Small intestine (tissue), 7 donors: ENCODE data around the gene LDB2. TPM values are rescaled to one million over a fixed set of nuclear protein-coding genes. Genes with fewer than 3 reads are reported as not detected.

Experiments
- DNase-seq, 2 donors: peaks; one replicate each; pipeline versions ENCODE4 v3.0.0 to v3.0.0-alpha.2; 2013
- FAIRE-seq: peaks from 2 replicates; lab custom pipeline; 2012; peaks lifted over from hg19 to GRCh38; lab: Jason Lieb, UNC
- H3K27ac ChIP-seq, 3 donors: one replicate each; pipeline ENCODE4 v1.5.1; 2013; ENCODE audit warnings: low read length in 2 of 3, mild to moderate bottlenecking in 2 of 3, control low read depth in 1 of 3, inconsistent platforms in 1 of 3, low read depth in 1 of 3, moderate library complexity in 1 of 3
- H3K27me3 ChIP-seq, 3 donors: one replicate each; pipeline ENCODE4 v1.6.1; 2013; ENCODE audit warnings: low read length in 3 of 3, inconsistent platforms in 1 of 3; ENCODE audit not compliant: control insufficient read depth in 3 of 3, insufficient read depth in 3 of 3
- H3K36me3 ChIP-seq, 3 donors: one replicate each; pipeline ENCODE4 v1.6.1; 2013; ENCODE audit warnings: low read length in 3 of 3, inconsistent platforms in 1 of 3, low read depth in 1 of 3, mild to moderate bottlenecking in 1 of 3, moderate library complexity in 1 of 3; ENCODE audit not compliant: control insufficient read depth in 3 of 3, insufficient read depth in 2 of 3
- H3K4me1 ChIP-seq, 3 donors: one replicate each; pipeline ENCODE4 v1.6.1; 2013; ENCODE audit warnings: low read length in 2 of 3, inconsistent platforms in 1 of 3, low read depth in 1 of 3, mild to moderate bottlenecking in 1 of 3, moderate library complexity in 1 of 3; ENCODE audit not compliant: control insufficient read depth in 3 of 3, insufficient read depth in 2 of 3
- H3K4me3 ChIP-seq, 3 donors: one replicate each; pipeline ENCODE4 v1.5.1; 2013; ENCODE audit warnings: low read length in 3 of 3, control low read depth in 1 of 3, inconsistent platforms in 1 of 3, low read depth in 1 of 3, mild to moderate bottlenecking in 1 of 3, moderate library complexity in 1 of 3
- H3K9me3 ChIP-seq, 2 donors: one replicate each; pipeline ENCODE4 v1.6.1; 2013; ENCODE audit warnings: low read depth in 1 of 2, low read length in 1 of 2; ENCODE audit not compliant: control insufficient read depth in 2 of 2, insufficient read depth in 1 of 2
- WGBS, 3 donors: extraction: QIAGEN DNeasy Blood & Tissue Kit; methylation state at CpG; one replicate each; pipeline ENCODE4 v1.1.7; 2013; 5-methylcytosine and 5-hydroxymethylcytosine counted together
- polyA plus RNA-seq, 4 donors: library from polyadenylated mRNA; stranded (reverse) in 3 of 4; unstranded in 1 of 4; fragments of 200-250 nt in 3 of 4; fragments of 120-200 nt in 1 of 4; gene quantifications; one replicate each; pipeline versions ENCODE4 v1.2.1 to v1.2.3, GENCODE V29; 2013
- donor health status: healthy with polysubstance abuse.
- donor health status: control.
- donor health status: control.
- donor health status: Bipolar disorder and iron deficiency.
- donor health status: healthy.

The LDB2 gene
- polyA plus RNA-seq, 4 donors, result 1.1 to 19.2 (median 6.6) TPM

GRCh38 chr4:16583764-16584163 lies 314.7 kb downstream of the LDB2 start:
- DNase-seq, result no peak
- no peak overlapping the region for H3K4me3 ChIP-seq
- H3K27me3 ChIP-seq, result no peaks in the 10 kb centered on the region
- H3K36me3 ChIP-seq, result peaks cover 0 to 2% (median 0%) of the 10 kb centered on the region in 3 donors
- H3K27ac ChIP-seq, result no peak overlapping the region
- no peaks in the 10 kb centered on the region for H3K4me1 ChIP-seq
- H3K9me3 ChIP-seq, result no peaks in the 10 kb centered on the region
- 85 to 92% (median 90%) methylated on average over 8 of the region's 8 CpGs for WGBS, 3 donors
- FAIRE-seq, result no peak

DNA sequence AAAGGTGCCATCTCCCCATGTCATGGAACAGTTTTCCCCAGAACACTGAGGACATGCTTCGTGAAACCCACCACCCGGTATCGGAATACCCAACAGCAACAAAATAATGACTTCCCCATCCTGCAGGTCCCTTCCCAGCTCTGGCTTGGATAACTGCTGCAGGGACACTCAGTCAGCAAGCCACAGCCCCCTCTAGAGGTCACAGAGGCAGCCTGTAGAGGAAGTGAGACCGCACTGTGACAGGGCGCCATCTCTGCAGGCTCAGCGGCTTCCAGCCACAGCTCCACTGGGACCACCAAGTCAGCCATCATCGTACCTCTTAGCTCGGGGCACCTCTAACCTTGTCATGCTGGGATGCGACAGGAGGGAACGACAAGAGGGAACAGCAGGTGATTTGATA lies 315.9 kb downstream of the LDB2 start:
- Histone ChIP-seq H3K27ac (no peak overlapping the region), H3K4me1 (no peaks in the 10 kb centered on the region), H3K36me3 (peaks cover 0 to 2% (median 0%) of the 10 kb centered on the region in 3 donors), H3K4me3 (no peak overlapping the region), H3K27me3 (no peaks in the 10 kb centered on the region), H3K9me3 (no peaks in the 10 kb centered on the region)
- no peak for FAIRE-seq
- DNase-seq, result no peak
- whole genome bisulfite sequencing, 3 donors, result 93 to 95% (median 93%) methylated on average over 10 of the region's 10 CpGs

DNA sequence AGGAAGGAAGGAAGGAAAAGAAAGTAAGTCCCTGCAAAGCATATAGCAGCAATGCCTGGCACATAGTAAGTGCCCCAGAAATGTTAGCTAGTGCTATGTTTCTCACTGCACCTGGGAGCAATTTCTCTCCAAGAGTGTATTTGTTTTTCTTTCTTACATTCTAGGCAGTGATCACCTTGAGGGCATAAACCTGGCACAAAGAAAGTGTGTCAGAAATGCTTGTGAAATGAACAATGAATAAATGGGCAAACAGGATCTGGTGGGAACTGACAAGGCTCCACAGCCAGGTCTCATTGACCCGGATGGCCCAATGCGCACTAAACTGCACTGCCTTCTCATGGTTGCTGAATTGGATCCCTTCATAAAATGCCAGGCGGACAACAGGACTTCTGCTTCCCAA lies 316.4 kb downstream of the LDB2 start:
- Histone ChIP-seq H3K36me3 (peaks cover 0 to 2% (median 0%) of the 10 kb centered on the region in 3 donors), H3K9me3 (no peaks in the 10 kb centered on the region), H3K27ac (no peak overlapping the region), H3K27me3 (no peaks in the 10 kb centered on the region), H3K4me3 (no peak overlapping the region), H3K4me1 (no peaks in the 10 kb centered on the region)
- DNase-seq (no peak), FAIRE-seq (no peak)
- 85 to 97% (median 94%) methylated on average over 3 of the region's 3 CpGs for WGBS, 3 donors

DNA sequence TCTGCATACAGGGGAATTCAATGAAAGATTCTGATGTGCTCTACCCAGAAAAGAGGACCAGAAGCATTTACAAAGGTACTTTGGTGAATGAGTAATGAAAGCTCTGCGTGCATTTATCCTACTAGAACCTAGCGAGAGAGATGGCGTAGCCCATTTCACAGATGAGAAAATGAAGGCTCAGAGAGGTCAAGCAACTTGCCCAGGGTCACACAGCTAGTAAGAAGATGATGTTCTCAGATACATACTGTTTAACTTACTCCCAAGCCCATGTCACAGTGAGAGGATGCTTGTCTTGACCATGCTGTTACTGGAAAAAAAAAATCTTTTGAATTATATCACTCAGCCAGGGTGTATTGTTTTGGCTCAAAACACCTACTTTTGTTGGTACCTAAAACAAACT lies 317.3 kb downstream of the LDB2 start:
- 66 to 95% (median 91%) methylated on average over 3 of the region's 3 CpGs for WGBS, 3 donors
- Histone ChIP-seq H3K27ac (no peak overlapping the region), H3K36me3 (peaks cover 0 to 2% (median 0%) of the 10 kb centered on the region in 3 donors), H3K4me1 (no peaks in the 10 kb centered on the region), H3K27me3 (no peaks in the 10 kb centered on the region), H3K9me3 (no peaks in the 10 kb centered on the region), H3K4me3 (no peak overlapping the region)
- DNase-seq (no peak), FAIRE-seq (no peak)

DNA sequence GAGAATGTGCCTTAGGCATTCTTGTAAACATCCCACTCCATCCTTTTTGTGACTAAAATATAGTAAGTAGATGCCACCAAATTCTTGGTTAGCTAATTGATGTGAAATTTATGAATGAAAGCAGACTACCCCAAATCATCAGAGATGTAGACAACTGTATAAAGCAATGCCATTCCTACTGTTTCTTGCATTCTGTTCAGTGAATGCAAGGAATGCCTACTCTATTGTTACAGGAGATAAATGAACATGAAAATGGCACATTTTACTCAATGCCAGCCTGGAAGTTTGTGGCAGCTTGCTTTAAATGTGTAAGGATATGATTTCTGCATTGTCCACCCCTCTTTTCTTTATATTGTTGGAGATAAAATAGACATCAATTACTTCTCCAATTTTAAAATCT lies 317.9 kb downstream of the LDB2 start:
- no peaks in the 10 kb centered on the region for H3K4me1 ChIP-seq
- H3K27me3 ChIP-seq, result no peaks in the 10 kb centered on the region
- no peak for DNase-seq
- H3K27ac ChIP-seq, result no peak overlapping the region
- peaks cover 0 to 2% (median 0%) of the 10 kb centered on the region in 3 donors for H3K36me3 ChIP-seq
- no peaks in the 10 kb centered on the region for H3K9me3 ChIP-seq
- no peak for FAIRE-seq
- no peak overlapping the region for H3K4me3 ChIP-seq

DNA sequence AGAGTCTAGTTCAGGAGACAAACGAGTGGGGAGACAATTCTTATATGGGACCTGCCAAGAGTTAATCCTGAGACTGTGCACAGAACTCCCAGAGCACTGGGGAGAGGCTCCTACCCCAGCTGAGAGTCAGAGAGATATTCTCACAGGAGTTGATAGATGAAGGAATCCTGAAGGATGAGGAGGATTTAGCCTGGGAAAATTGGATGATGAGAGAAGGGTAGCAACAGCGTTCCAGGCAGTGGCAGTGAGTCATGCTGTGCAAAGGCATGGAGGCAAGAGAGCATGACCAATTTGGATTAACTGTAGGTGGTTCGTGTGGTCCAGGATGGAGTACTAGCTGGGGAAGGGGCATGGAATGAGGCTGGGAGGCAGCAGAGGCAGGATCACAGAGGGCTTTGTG lies 318.6 kb downstream of the LDB2 start:
- no peak overlapping the region for H3K27ac ChIP-seq
- no peak overlapping the region for H3K4me3 ChIP-seq
- H3K36me3 ChIP-seq, result peaks cover 0 to 2% (median 0%) of the 10 kb centered on the region in 3 donors
- H3K4me1 ChIP-seq, result no peaks in the 10 kb centered on the region
- 37 to 65% (median 40%) methylated on average over 3 of the region's 3 CpGs for WGBS, 3 donors
- DNase-seq (no peak), FAIRE-seq (no peak)
- no peaks in the 10 kb centered on the region for H3K9me3 ChIP-seq
- no peaks in the 10 kb centered on the region for H3K27me3 ChIP-seq

GRCh38 chr4:16577177-16577576 lies 321.3 kb downstream of the LDB2 start:
- Histone ChIP-seq H3K9me3 (no peaks in the 10 kb centered on the region), H3K4me1 (no peaks in the 10 kb centered on the region), H3K27ac (no peak overlapping the region), H3K27me3 (no peaks in the 10 kb centered on the region), H3K36me3 (peaks cover 0 to 2% (median 0%) of the 10 kb centered on the region in 3 donors), H3K4me3 (no peak overlapping the region)
- 92 to 94% (median 93%) methylated on average over 3 of the region's 3 CpGs for WGBS, 3 donors
- DNase-seq, result no peak
- no peak for FAIRE-seq

DNA sequence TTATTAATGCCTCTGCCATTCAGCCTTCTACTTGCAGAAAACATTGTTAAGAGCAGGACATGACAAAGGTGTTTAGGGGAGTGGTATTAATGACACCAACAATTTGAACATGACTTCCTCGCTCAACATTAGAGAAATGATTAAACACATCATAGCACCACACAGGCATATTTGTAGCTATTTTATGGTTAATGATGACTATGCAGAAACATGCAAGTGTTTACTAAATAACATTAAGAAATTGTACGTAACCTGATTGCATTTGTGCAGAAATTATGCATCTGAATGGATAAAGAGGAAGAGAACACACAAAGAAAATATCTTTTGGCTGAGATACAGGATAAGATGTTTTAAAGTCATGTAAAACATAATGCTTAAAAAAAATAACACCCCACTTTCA lies 323.5 kb downstream of the LDB2 start:
- no peaks in the 10 kb centered on the region for H3K9me3 ChIP-seq
- WGBS, 3 donors, result 85 to 93% (median 87%) methylated on average over 2 of the region's 2 CpGs
- peaks cover 0 to 1% (median 0%) of the 10 kb centered on the region in 3 donors for H3K36me3 ChIP-seq
- no peak overlapping the region for H3K27ac ChIP-seq
- DNase-seq, result no peak
- H3K4me1 ChIP-seq, result no peaks in the 10 kb centered on the region
- FAIRE-seq, result no peak
- no peaks in the 10 kb centered on the region for H3K27me3 ChIP-seq
- no peak overlapping the region for H3K4me3 ChIP-seq

GRCh38 chr4:16573739-16574138 lies 324.7 kb downstream of the LDB2 start:
- Histone ChIP-seq H3K36me3 (no peaks in the 10 kb centered on the region), H3K9me3 (no peaks in the 10 kb centered on the region), H3K27ac (no peak overlapping the region), H3K27me3 (no peaks in the 10 kb centered on the region), H3K4me1 (no peaks in the 10 kb centered on the region), H3K4me3 (no peak overlapping the region)
- DNase-seq (no peak), FAIRE-seq (no peak)
- WGBS, 3 donors, result 58 to 81% (median 79%) methylated on average over 5 of the region's 5 CpGs
